Spleen (tissue), 11 donors: ENCODE results near the gene FERMT1. TPM values are rescaled to one million over a fixed set of nuclear protein-coding genes. Genes with fewer than 3 reads are reported as not detected.

Experiments used
- DNase-seq: peaks from one replicate; pipeline ENCODE4 v3.0.0-alpha.2; 2020
- H3K27ac ChIP-seq, 8 donors: fragments of 200-600 bp; sonication (generic) in 7 of 8; 1 replicate in 4 of 8; 2 replicates in 4 of 8; pipeline versions ENCODE4 v1.5.0 to v1.8.0; 2016 to 2021; ENCODE audit warnings: inconsistent platforms in 4 of 8, mild to moderate bottlenecking in 4 of 8, moderate library complexity in 1 of 8
- H3K27me3 ChIP-seq, 7 donors: fragments of 200-600 bp; sonication (generic) in 6 of 7; replicated peaks in 1 of 7; 1 replicate in 4 of 7; 2 replicates in 3 of 7; pipeline versions ENCODE4 v1.5.0 to v1.8.0; 2016 to 2021; ENCODE audit warnings: inconsistent platforms in 3 of 7, mild to moderate bottlenecking in 1 of 7
- H3K36me3 ChIP-seq, 6 donors: fragments of 200-600 bp; sonication (generic) in 5 of 6; 1 replicate in 4 of 6; 2 replicates in 2 of 6; pipeline versions ENCODE4 v1.5.0 to v1.8.0; 2016 to 2021; ENCODE audit warnings: inconsistent platforms in 2 of 6
- H3K4me1 ChIP-seq, 6 donors: fragments of 200-600 bp; sonication (generic) in 5 of 6; 1 replicate in 3 of 6; 2 replicates in 3 of 6; pipeline versions ENCODE4 v1.5.0 to v1.8.0; 2016 to 2021; ENCODE audit warnings: inconsistent platforms in 3 of 6
- H3K4me3 ChIP-seq, 8 donors: fragments of 200-600 bp; sonication (generic) in 7 of 8; 1 replicate in 4 of 8; 2 replicates in 4 of 8; pipeline versions ENCODE4 v1.5.0 to v1.8.0; 2016 to 2021; ENCODE audit warnings: inconsistent platforms in 4 of 8, mild to moderate bottlenecking in 4 of 8, moderate library complexity in 2 of 8
- H3K9me3 ChIP-seq, 8 donors: fragments of 200-600 bp; sonication (generic) in 7 of 8; 1 replicate in 4 of 8; 2 replicates in 4 of 8; pipeline versions ENCODE4 v1.5.0 to v1.8.0; 2016 to 2021; ENCODE audit warnings: inconsistent platforms in 4 of 8
- CTCF ChIP-seq, 11 experiments: fragments of 200-600 bp in 7 of 11; fragments of 450-650 bp in 4 of 11; sonication (generic) in 4 of 11; IDR thresholded peaks in 8 of 11; conservative IDR thresholded peaks in 3 of 11; 1 replicate in 7 of 11; 2 replicates in 4 of 11; pipeline versions ENCODE4 v1.4.0 to v1.8.0; 2016 to 2021; ENCODE audit warnings: antibody characterized with exemption in 11 of 11, inconsistent platforms in 4 of 11, mild to moderate bottlenecking in 1 of 11
- POLR2A ChIP-seq, 3 donors: fragments of 450-650 bp; IDR thresholded peaks; one replicate each; pipeline ENCODE4 v1.5.1; 2017; ENCODE audit warnings: antibody characterized with exemption in 3 of 3, mild to moderate bottlenecking in 1 of 3
- POLR2AphosphoS5 ChIP-seq, 3 donors: sonication (generic); formaldehyde crosslinking; IDR thresholded peaks; one replicate each; pipeline ENCODE4 v1.5.1; 2017; ENCODE audit warnings: antibody characterized with exemption in 3 of 3
- WGBS, 5 donors: extraction: QIAGEN DNeasy Blood & Tissue Kit in 3 of 5; methylation state at CpG; one replicate each; pipeline versions ENCODE4 v1.1.5 to v1.1.7; 2013 to 2018; 5-methylcytosine and 5-hydroxymethylcytosine counted together
- intact Hi-C: fragments of 100-400 bp; cut with DNase I; formaldehyde crosslinking; loops from one replicate; pipeline ENCODE4 v1.15.0; 2023; ENCODE audit warnings: low total_unique reads
- polyA plus RNA-seq, 3 donors: library from polyadenylated mRNA; stranded (reverse); fragments of 200-250 nt; gene quantifications; one replicate each; pipeline ENCODE4 v1.2.1, GENCODE V29; 2013
- total RNA-seq, 7 donors: library from RNA; depleted of rRNA in 3 of 7; stranded (reverse); fragments of >200 nt in 3 of 7; fragmentation: NEBNext Ultra II Directional in 4 of 7; extraction: Animal tissue kit (Norgen Biotek cat#: 25700) in 4 of 7; gene quantifications; one replicate each; pipeline versions ENCODE4 v1.1.0 to v1.2.1, GENCODE V29; 2016 to 2021
- donor health status: healthy with polysubstance abuse.
- donor health status: DM: no; HTN: no; CAD: no; lungs with moderate emphysema.
- donor health status: DM: no; HTN: no; CAD: no.
- donor health status: Bipolar disorder and iron deficiency.
- donor health status: healthy.
- donor health status: DM: no; HTN: no; CAD: no.
- donor health status: DM: yes; HTN: yes; CAD: no.

Gene FERMT1
- total and polyA plus RNA-seq, 10 donors = 0.06 to 1.3 (median 0.33) TPM

- intact Hi-C loops = no loop called here
- WGBS, 5 donors = 45 to 97% (median 77%) methylated on average over 2 of the region's 2 CpGs
- H3K9me3 ChIP-seq = peaks cover 0 to 7% (median 0%) of the 10 kb centered on the region in 8 donors
- H3K36me3 ChIP-seq = no peaks in the 10 kb centered on the region
- DNase-seq = no peak
- H3K27ac ChIP-seq = no peak overlapping the region
- peaks cover 0 to 4% (median 0%) of the 10 kb centered on the region in 7 donors for H3K27me3 ChIP-seq
- H3K4me1 ChIP-seq = no peaks in the 10 kb centered on the region
- TF ChIP-seq POLR2A (IDR thresholded peaks at IDR 0.05) (no peak), POLR2AphosphoS5 (IDR thresholded peaks at IDR 0.05) (no peak), CTCF (IDR thresholded peaks at IDR 0.05 in 8 of 11, conservative IDR thresholded peaks at IDR 0.05 in 3 of 11) (no peak)
- no peak overlapping the region for H3K4me3 ChIP-seq
Measured at GRCh38 chr20:6086868-6087267, 36.0 kb downstream of the FERMT1 start.

GRCh38 chr20:6083926-6084325 lies 38.9 kb downstream of the FERMT1 start:
- TF ChIP-seq CTCF (IDR thresholded peaks at IDR 0.05 in 8 of 11, conservative IDR thresholded peaks at IDR 0.05 in 3 of 11) (no peak), POLR2A (IDR thresholded peaks at IDR 0.05) (no peak), POLR2AphosphoS5 (IDR thresholded peaks at IDR 0.05) (no peak)
- no peaks in the 10 kb centered on the region for H3K27me3 ChIP-seq
- intact Hi-C loops = no loop called here

GRCh38 chr20:6081236-6081635 lies 41.6 kb downstream of the FERMT1 start:
- WGBS, 5 donors = 65 to 92% (median 79%) methylated on average over 2 of the region's 2 CpGs
- Histone ChIP-seq H3K9me3 (no peaks in the 10 kb centered on the region), H3K27me3 (no peaks in the 10 kb centered on the region), H3K27ac (no peak overlapping the region), H3K4me3 (no peak overlapping the region), H3K4me1 (no peaks in the 10 kb centered on the region), H3K36me3 (no peaks in the 10 kb centered on the region)
- intact Hi-C loops = no loop called here
- TF ChIP-seq POLR2AphosphoS5 (IDR thresholded peaks at IDR 0.05) (no peak), POLR2A (IDR thresholded peaks at IDR 0.05) (no peak), CTCF (IDR thresholded peaks at IDR 0.05 in 8 of 11, conservative IDR thresholded peaks at IDR 0.05 in 3 of 11) (no peak)
- DNase-seq = no peak

More at GRCh38 chr20:6083926-6084325, 38.9 kb downstream of the FERMT1 start:
- Histone ChIP-seq H3K36me3 (no peaks in the 10 kb centered on the region), H3K4me3 (no peak overlapping the region), H3K9me3 (peaks cover 0 to 7% (median 0%) of the 10 kb centered on the region in 8 donors), H3K4me1 (no peaks in the 10 kb centered on the region), H3K27ac (no peak overlapping the region)
- 83 to 89% (median 84%) methylated on average over 9 of the region's 9 CpGs for WGBS, 5 donors
- DNase-seq = no peak

GRCh38 chr20:6079016-6079415 lies 43.8 kb downstream of the FERMT1 start:
- Histone ChIP-seq H3K4me1 (no peaks in the 10 kb centered on the region), H3K4me3 (no peak overlapping the region), H3K27ac (no peak overlapping the region), H3K27me3 (no peaks in the 10 kb centered on the region), H3K9me3 (no peaks in the 10 kb centered on the region), H3K36me3 (no peaks in the 10 kb centered on the region)
- 73 to 93% (median 88%) methylated on average over 2 of the region's 2 CpGs for WGBS, 5 donors
- DNase-seq = no peak
- intact Hi-C loops = loop anchor here (5.0 kb wide), 1 partner anchor 552 kb away; no protein-coding TSS in a partner anchor
- TF ChIP-seq POLR2A (IDR thresholded peaks at IDR 0.05) = no peak
- TF ChIP-seq CTCF (IDR thresholded peaks at IDR 0.05 in 8 of 11, conservative IDR thresholded peaks at IDR 0.05 in 3 of 11) = no peak
- TF ChIP-seq POLR2AphosphoS5 (IDR thresholded peaks at IDR 0.05) = no peak
